GM19240 (cell line): ENCODE results near the gene GLRA3.
"Not testable (repeated sequence)": the region's sequence is repeated elsewhere in the genome, so short reads cannot be mapped to it uniquely, and the experiment has no call there.

Experiments used
- DNase-seq: peaks from one replicate; pipeline ENCODE4 v3.0.0; 2011; ENCODE audit warnings: low spot score; ENCODE audit not compliant: insufficient read length

Gene GLRA3

GRCh38 chr4:174828845-174829701 lies at the start of gene GLRA3:
Gene GLRA3, minus strand, starts transcription at chr4:174829247. Its CDS starts 436 bp downstream, at chr4:174828811.
- no peak for DNase-seq

- no peak for DNase-seq
These were observed 45.9 kb upstream of the GLRA3 start for GRCh38 chr4:174874898-174875297.

- no peak for DNase-seq
These were observed 44.9 kb upstream of the GLRA3 start for GRCh38 chr4:174873931-174874330.

GRCh38 chr4:174873146-174873545 lies 44.1 kb upstream of the GLRA3 start:
- DNase-seq: not testable (repeated sequence)

GRCh38 chr4:174871407-174871806 lies 42.4 kb upstream of the GLRA3 start:
- no peak for DNase-seq

GRCh38 chr4:174870311-174870710 lies 41.3 kb upstream of the GLRA3 start:
- DNase-seq: no peak

GRCh38 chr4:174869339-174869738 lies 40.3 kb upstream of the GLRA3 start:
- DNase-seq: no peak

GRCh38 chr4:174867903-174868302 lies 38.9 kb upstream of the GLRA3 start:
- no peak for DNase-seq

GRCh38 chr4:174865418-174865985 lies 36.5 kb upstream of the GLRA3 start:
- DNase-seq: no peak

GRCh38 chr4:174864031-174864430 lies 35.0 kb upstream of the GLRA3 start:
- DNase-seq: no peak

GRCh38 chr4:174860588-174860987 lies 31.5 kb upstream of the GLRA3 start:
- DNase-seq: no peak

GRCh38 chr4:174859904-174860303 lies 30.9 kb upstream of the GLRA3 start:
- no peak for DNase-seq

- no peak for DNase-seq
These were observed 28.1 kb upstream of the GLRA3 start for GRCh38 chr4:174856926-174857800.

GRCh38 chr4:174855050-174855449 lies 26.0 kb upstream of the GLRA3 start:
- no peak for DNase-seq

GRCh38 chr4:174853629-174854028 lies 24.6 kb upstream of the GLRA3 start:
- no peak for DNase-seq

- no peak for DNase-seq
These were observed 19.5 kb upstream of the GLRA3 start for GRCh38 chr4:174848596-174848995.

- DNase-seq: no peak
These were observed 18.9 kb upstream of the GLRA3 start for GRCh38 chr4:174847801-174848427.

GRCh38 chr4:174835536-174835935 lies 6.5 kb upstream of the GLRA3 start:
- DNase-seq: no peak

GRCh38 chr4:174834477-174834876 lies 5.4 kb upstream of the GLRA3 start:
- DNase-seq: no peak

GRCh38 chr4:174826660-174827059 lies 2.4 kb downstream of the GLRA3 start:
- no peak for DNase-seq

GRCh38 chr4:174815282-174815681 lies 13.8 kb downstream of the GLRA3 start:
- no peak for DNase-seq
